Caco-2 (cell line): ENCODE data around the gene DCXR. TPM values are rescaled to one million over a fixed set of nuclear protein-coding genes. Genes with fewer than 3 reads are reported as not detected.

Source experiments
- BruUV-seq: library from RNA; stranded (reverse); fragments of 400-500 nt; replicated peaks from 2 replicates; lab custom pipeline; 2021; lab: Mats Ljungman, UMichigan
- CTCF ChIA-PET: fragments of 300-600 bp; sonication (Branson Sonifier 250); formaldehyde crosslinking; loops from one replicate; lab custom pipeline; 2022; ENCODE audit warnings: antibody characterized with exemption; lab: Charles Lee
- POLR2A ChIA-PET: fragments of 300-600 bp; sonication (Branson Sonifier 250); formaldehyde crosslinking; loops from one replicate; lab custom pipeline; 2022; ENCODE audit warnings: antibody characterized with exemption; lab: Charles Lee
- DNase-seq, 2 experiments: peaks; one replicate each; pipeline versions ENCODE4 v3.0.0 to v3.0.0-alpha.2; 2020 to 2022
- H3K27me3 ChIP-seq: replicated peaks from 2 replicates; pipeline ENCODE4 v1.6.0; 2011; ENCODE audit warnings: low read length; ENCODE audit not compliant: control insufficient read depth, insufficient read depth
- H3K36me3 ChIP-seq: 2 replicates; pipeline ENCODE4 v1.5.1; 2011; ENCODE audit warnings: low read length; ENCODE audit not compliant: control insufficient read depth, insufficient read depth
- H3K4me1 ChIP-seq: fragments of 250-450 bp; sonication (Bioruptor Pico); 2 replicates; pipeline ENCODE4 v1.5.1; 2020; ENCODE audit warnings: mild to moderate bottlenecking
- H3K4me3 ChIP-seq: 2 replicates; pipeline ENCODE4 v1.5.1; 2011; ENCODE audit warnings: low read depth, mild to moderate bottlenecking, control low read depth, low read length
- H3K9me3 ChIP-seq: fragments of 250-450 bp; sonication (Bioruptor Pico); 2 replicates; pipeline ENCODE4 v1.5.1; 2020; ENCODE audit warnings: mild to moderate bottlenecking, moderate library complexity
- H3K27ac Mint-ChIP-seq: one replicate; pipeline ENCODE4 v1.8.0; 2022; ENCODE audit warnings: mixed read lengths; ENCODE audit not compliant: unreplicated experiment
- H3K27me3 Mint-ChIP-seq: one replicate; pipeline ENCODE4 v1.8.0; 2022; ENCODE audit warnings: mixed read lengths; ENCODE audit not compliant: insufficient read depth, unreplicated experiment
- H3K36me3 Mint-ChIP-seq: one replicate; pipeline ENCODE4 v1.8.0; 2022; ENCODE audit warnings: mild to moderate bottlenecking, mixed read lengths; ENCODE audit not compliant: insufficient read depth, unreplicated experiment
- H3K4me1 Mint-ChIP-seq: one replicate; pipeline ENCODE4 v1.8.0; 2022; ENCODE audit warnings: low read depth, mixed read lengths; ENCODE audit not compliant: unreplicated experiment
- H3K4me3 Mint-ChIP-seq: one replicate; pipeline ENCODE4 v1.8.0; 2022; ENCODE audit warnings: mild to moderate bottlenecking, moderate library complexity, mixed read lengths; ENCODE audit not compliant: unreplicated experiment
- H3K9me3 Mint-ChIP-seq: one replicate; pipeline ENCODE4 v1.8.0; 2022; ENCODE audit warnings: mixed read lengths; ENCODE audit not compliant: unreplicated experiment
- intact Hi-C: fragments of 100-400 bp; cut with micrococcal nuclease; formaldehyde crosslinking; loops from one replicate; pipeline ENCODE4 v1.10.0; 2022; ENCODE audit not compliant: unreplicated experiment
- total RNA-seq: library from RNA; stranded (reverse); gene quantifications from 2 replicates; pipeline ENCODE4 v1.2.3, GENCODE V29; 2022
- TF ChIP-seq, protein P1 (sequence below), 2 experiments: fragments of 200-600 bp in 1 of 2; IDR thresholded peaks; 1 replicate in 1 of 2; 2 replicates in 1 of 2; pipeline versions ENCODE4 v1.5.1 to v1.8.0; 2011 to 2022; ENCODE audit warnings: antibody characterized with exemption in 1 of 2, control low read depth in 1 of 2, inconsistent platforms in 1 of 2, low read depth in 1 of 2, low read length in 1 of 2, mild to moderate bottlenecking in 1 of 2, moderate library complexity in 1 of 2; ENCODE audit not compliant: insufficient read depth in 1 of 2, severe bottlenecking in 1 of 2, unreplicated experiment in 1 of 2

DCXR gene
- total RNA-seq, 1 experiment from 2014 or later, result 197 TPM

DNA sequence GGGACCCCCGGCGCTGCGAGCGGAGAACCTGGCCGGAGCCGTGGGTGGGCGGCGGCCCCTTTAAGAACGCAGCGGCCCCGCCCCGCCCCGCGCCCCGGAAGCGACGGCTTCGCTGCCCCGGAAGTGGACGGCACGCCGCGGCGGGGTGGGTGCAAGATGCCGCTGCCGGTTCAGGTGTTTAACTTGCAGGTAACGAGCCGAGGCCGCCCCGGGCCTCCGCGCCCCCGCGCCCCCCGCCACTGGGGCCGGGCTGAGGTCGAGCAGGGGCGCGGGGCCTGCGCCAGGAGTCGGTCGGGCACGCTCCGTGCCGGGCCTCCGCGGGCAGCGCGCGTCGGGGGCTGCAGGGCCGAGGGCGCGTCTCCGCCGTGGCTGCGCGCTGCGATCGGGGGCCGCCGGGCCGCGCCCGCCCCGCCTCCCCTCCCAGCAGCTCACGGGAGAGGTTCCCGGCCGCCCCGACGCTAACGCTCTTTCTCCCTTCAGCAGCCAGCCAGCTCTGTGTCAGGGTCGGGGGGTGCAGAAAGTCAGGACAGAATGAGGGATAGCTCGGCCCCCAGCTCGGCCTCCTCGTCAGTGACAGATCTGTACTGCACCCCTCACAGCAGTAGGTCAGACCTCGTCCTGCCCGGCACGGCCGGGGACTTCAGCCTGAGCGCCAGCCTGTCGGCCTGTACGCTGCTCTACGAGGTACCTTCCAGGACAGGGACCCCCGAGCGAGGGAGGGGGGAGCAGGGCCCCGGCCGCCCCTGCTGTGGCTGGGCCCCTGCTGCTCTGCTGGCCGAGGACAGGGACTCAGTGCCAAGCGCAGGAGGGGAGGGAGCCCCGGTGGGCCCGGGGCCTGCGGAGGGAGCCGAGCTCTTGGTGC lies 14.5 kb upstream of the DCXR start, which contains the start of the genes GPS1 and RFNG:
GPS1 (plus strand) TSS at position 123 of the 862 bp plus-strand sequence; CDS start at position 157, 34 bp downstream.
RFNG (minus strand) TSS at position 36 of the 862 bp plus-strand sequence. CDS start 45 bp downstream, outside the sequence.
- POLR2A ChIA-PET, result interaction anchor here (0.6 to 1.7 kb wide), 3 partner anchors 14 to 30 kb away, joined by 5 to 16 read pairs (median 5); partner anchors contain the start of genes CENPX and DCXR
- Histone ChIP-seq H3K27me3 (no peaks in the 10 kb centered on the region), H3K9me3 (no peaks in the 10 kb centered on the region), H3K4me1 (peaks cover 8% of the 10 kb centered on the region), H3K4me3 (peak within 1 kb of the TSS; percentile 94), H3K36me3 (peaks cover 1% of the 10 kb centered on the region; the same call in 1 of the 2 replicates)
- no peaks in the 10 kb centered on the region for H3K9me3 Mint-ChIP-seq
- H3K27ac Mint-ChIP-seq, result peak within 1 kb of the TSS; percentile 46
- BruUV-seq, result TSS peak; percentile 23
- H3K27me3 Mint-ChIP-seq, result no peaks in the 10 kb centered on the region
- peak; percentile 71 to 84 for DNase-seq
- TF ChIP-seq, protein P1, sequence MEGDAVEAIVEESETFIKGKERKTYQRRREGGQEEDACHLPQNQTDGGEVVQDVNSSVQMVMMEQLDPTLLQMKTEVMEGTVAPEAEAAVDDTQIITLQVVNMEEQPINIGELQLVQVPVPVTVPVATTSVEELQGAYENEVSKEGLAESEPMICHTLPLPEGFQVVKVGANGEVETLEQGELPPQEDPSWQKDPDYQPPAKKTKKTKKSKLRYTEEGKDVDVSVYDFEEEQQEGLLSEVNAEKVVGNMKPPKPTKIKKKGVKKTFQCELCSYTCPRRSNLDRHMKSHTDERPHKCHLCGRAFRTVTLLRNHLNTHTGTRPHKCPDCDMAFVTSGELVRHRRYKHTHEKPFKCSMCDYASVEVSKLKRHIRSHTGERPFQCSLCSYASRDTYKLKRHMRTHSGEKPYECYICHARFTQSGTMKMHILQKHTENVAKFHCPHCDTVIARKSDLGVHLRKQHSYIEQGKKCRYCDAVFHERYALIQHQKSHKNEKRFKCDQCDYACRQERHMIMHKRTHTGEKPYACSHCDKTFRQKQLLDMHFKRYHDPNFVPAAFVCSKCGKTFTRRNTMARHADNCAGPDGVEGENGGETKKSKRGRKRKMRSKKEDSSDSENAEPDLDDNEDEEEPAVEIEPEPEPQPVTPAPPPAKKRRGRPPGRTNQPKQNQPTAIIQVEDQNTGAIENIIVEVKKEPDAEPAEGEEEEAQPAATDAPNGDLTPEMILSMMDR (IDR thresholded peaks at IDR 0.05; ENCODE audit: insufficient read depth in 1 of 2, low read depth in 1 of 2, low read length in 1 of 2, severe bottlenecking in 1 of 2, unreplicated experiment in 1 of 2), result no peak
- peaks cover 22% of the 10 kb centered on the region for H3K36me3 Mint-ChIP-seq
- peak within 1 kb of the TSS; percentile 80 for H3K4me3 Mint-ChIP-seq
- no peaks in the 10 kb centered on the region for H3K4me1 Mint-ChIP-seq
- CTCF ChIA-PET, result interaction anchor here (0.7 to 2.4 kb wide), 2 partner anchors 15 to 26 kb away, joined by 3 to 14 read pairs; partner anchors contain the start of gene DCXR
- intact Hi-C loops, result loop anchor here (1.0 kb wide), 1 partner anchor 15 kb away; the partner anchor contains the start of gene DCXR

DNA sequence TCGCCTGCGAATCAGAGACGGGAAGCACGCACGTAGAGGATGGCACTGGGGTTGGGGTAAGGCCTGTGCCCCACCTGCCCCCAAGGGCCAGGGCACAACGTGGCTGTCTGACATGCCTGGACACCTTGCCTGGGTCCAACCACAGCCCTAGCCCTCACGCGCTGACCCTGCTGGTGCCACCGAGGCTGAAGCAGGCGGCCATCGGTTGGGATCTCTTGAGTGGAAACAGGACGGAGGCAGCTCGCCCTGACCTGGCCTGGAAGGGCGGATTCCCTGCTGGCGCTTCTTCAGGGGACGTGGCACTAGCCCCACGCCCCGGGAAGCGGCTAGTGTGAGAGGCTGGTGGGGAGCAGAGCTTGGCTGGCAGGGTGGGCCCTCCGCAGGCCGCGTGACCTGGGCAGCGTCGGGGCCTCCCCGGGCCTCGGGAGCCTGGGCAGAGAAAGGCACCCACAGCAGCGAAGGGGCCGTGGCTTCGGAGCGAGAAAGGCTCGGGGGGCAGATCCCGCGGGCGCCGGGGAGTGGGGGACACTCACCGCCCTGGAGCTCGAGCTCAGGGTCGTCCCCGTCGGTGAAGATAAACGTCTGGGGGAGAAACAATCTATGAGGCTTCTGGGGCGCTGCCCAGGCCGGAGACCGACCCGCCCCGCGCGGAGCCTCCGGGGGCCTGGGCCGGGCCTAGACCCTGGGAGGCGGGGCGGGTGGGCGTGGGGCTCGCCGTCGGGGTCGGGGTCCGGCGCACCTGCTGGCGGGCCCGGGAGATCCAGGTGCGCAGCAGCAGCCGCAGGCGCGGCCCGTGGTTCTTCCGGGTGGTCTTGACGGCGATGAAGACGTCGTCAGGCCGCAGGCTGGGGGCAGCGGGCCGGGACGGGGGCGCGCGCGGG lies 13.5 kb upstream of the DCXR start:
- TF ChIP-seq, protein P1 (IDR thresholded peaks at IDR 0.05; ENCODE audit: insufficient read depth in 1 of 2, low read depth in 1 of 2, low read length in 1 of 2, severe bottlenecking in 1 of 2, unreplicated experiment in 1 of 2), result no peak
- no TSS peak for BruUV-seq
- ChIA-PET CTCF (interaction anchor here (1.1 to 2.4 kb wide), 2 partner anchors 14 to 21 kb away, joined by 4 to 14 read pairs; partner anchors contain the start of gene DCXR), POLR2A (interaction anchor here (1.7 kb wide), 1 partner anchor 14 kb away, joined by 16 read pairs; the partner anchor contains the start of gene DCXR)
- Histone ChIP-seq H3K9me3 (no peaks in the 10 kb centered on the region), H3K4me1 (peaks cover 8% of the 10 kb centered on the region), H3K27me3 (no peaks in the 10 kb centered on the region), H3K36me3 (peaks cover 1% of the 10 kb centered on the region; the same call in 1 of the 2 replicates), H3K4me3 (peak overlapping the region; percentile 94)
- Mint-ChIP-seq H3K4me3 (peak overlapping the region; percentile 71), H3K27ac (peak overlapping the region; percentile 46), H3K4me1 (no peaks in the 10 kb centered on the region), H3K9me3 (no peaks in the 10 kb centered on the region), H3K36me3 (peaks cover 12% of the 10 kb centered on the region), H3K27me3 (no peaks in the 10 kb centered on the region)
- intact Hi-C loops, result loop anchor here (1.0 kb wide), 1 partner anchor 14 kb away; the partner anchor contains the start of gene DCXR
- DNase-seq, result no peak
